IPS-18a (cell line): ENCODE measurements around the gene CD55.

Experiments used
- H3K27ac ChIP-seq: one replicate; pipeline ENCODE4 v1.5.1; 2013; ENCODE audit warnings: low read length
- H3K27me3 ChIP-seq: one replicate; pipeline ENCODE4 v1.6.1; 2013; ENCODE audit warnings: mild to moderate bottlenecking, low read length; ENCODE audit not compliant: control insufficient read depth, insufficient read depth
- H3K36me3 ChIP-seq: one replicate; pipeline ENCODE4 v1.6.1; 2013; ENCODE audit warnings: low read depth, low read length; ENCODE audit not compliant: control insufficient read depth
- H3K4me1 ChIP-seq: one replicate; pipeline ENCODE4 v1.6.1; 2013; ENCODE audit warnings: low read depth, low read length; ENCODE audit not compliant: control insufficient read depth
- H3K4me3 ChIP-seq: one replicate; pipeline ENCODE4 v1.5.1; 2013; ENCODE audit warnings: low read length
- H3K9ac ChIP-seq: one replicate; pipeline ENCODE4 v1.6.1; 2013; ENCODE audit warnings: mild to moderate bottlenecking, low read length, moderate library complexity
- H3K9me3 ChIP-seq: one replicate; pipeline ENCODE4 v1.6.1; 2013; ENCODE audit warnings: low read depth, low read length; ENCODE audit not compliant: control insufficient read depth

Gene CD55

GRCh38 chr1:207288315-207288714 lies 33.2 kb upstream of the CD55 start:
- Histone ChIP-seq H3K27ac (peak overlapping the region; percentile 28), H3K9ac (no peak overlapping the region), H3K4me3 (no peak overlapping the region), H3K27me3 (no peaks in the 10 kb centered on the region), H3K9me3 (no peaks in the 10 kb centered on the region), H3K36me3 (no peaks in the 10 kb centered on the region), H3K4me1 (peaks cover 20% of the 10 kb centered on the region)

DNA sequence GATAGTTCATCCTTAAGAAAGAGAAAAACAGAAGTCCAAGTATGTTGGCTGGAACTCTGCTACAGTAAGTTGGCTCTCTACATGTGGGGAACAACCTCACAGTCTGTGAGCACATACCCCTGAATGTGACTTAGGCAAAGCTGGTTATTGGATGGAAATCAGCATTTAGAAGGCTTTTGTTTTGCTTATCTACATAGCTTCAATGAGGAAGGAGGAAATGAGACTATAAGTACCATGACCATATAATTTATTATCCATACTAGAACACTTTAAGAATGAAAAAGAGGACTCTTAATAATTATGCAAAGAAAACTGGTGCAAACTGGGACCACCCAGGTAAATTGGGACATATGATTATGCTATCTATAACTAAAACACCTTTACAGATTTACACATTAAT lies 31.7 kb upstream of the CD55 start:
- Histone ChIP-seq H3K9me3 (no peaks in the 10 kb centered on the region), H3K27ac (no peak overlapping the region), H3K27me3 (no peaks in the 10 kb centered on the region), H3K36me3 (no peaks in the 10 kb centered on the region), H3K4me1 (peaks cover 20% of the 10 kb centered on the region), H3K4me3 (no peak overlapping the region), H3K9ac (no peak overlapping the region)

DNA sequence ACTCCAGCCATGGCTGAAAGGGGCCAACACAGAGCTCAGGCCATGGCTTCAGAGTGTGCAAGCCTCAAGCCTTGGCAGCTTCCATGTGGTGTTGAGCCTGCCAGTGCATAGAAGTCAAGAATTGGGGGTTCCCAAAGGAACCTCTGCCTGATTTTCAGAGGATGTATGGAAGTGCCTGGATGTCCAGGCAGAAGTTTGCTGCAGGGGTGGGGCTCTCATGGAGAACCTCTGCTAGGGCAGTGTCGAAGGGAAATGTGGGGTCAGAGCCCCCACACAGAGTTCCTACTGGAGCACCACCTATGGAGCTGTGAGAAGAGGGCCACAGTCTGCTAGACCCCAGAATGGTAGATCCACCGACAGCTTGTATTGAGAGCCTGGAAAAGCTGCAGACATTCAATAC lies 29.8 kb upstream of the CD55 start:
- Histone ChIP-seq H3K4me3 (no peak overlapping the region), H3K9me3 (no peaks in the 10 kb centered on the region), H3K27ac (no peak overlapping the region), H3K36me3 (no peaks in the 10 kb centered on the region), H3K9ac (no peak overlapping the region), H3K27me3 (no peaks in the 10 kb centered on the region), H3K4me1 (peaks cover 15% of the 10 kb centered on the region)

GRCh38 chr1:207298186-207298585 lies 23.3 kb upstream of the CD55 start:
- H3K27ac ChIP-seq: no peak overlapping the region
- no peak overlapping the region for H3K4me3 ChIP-seq
- no peak overlapping the region for H3K9ac ChIP-seq
- no peaks in the 10 kb centered on the region for H3K9me3 ChIP-seq
- no peaks in the 10 kb centered on the region for H3K27me3 ChIP-seq
- H3K4me1 ChIP-seq: peaks cover 8% of the 10 kb centered on the region
- no peaks in the 10 kb centered on the region for H3K36me3 ChIP-seq

DNA sequence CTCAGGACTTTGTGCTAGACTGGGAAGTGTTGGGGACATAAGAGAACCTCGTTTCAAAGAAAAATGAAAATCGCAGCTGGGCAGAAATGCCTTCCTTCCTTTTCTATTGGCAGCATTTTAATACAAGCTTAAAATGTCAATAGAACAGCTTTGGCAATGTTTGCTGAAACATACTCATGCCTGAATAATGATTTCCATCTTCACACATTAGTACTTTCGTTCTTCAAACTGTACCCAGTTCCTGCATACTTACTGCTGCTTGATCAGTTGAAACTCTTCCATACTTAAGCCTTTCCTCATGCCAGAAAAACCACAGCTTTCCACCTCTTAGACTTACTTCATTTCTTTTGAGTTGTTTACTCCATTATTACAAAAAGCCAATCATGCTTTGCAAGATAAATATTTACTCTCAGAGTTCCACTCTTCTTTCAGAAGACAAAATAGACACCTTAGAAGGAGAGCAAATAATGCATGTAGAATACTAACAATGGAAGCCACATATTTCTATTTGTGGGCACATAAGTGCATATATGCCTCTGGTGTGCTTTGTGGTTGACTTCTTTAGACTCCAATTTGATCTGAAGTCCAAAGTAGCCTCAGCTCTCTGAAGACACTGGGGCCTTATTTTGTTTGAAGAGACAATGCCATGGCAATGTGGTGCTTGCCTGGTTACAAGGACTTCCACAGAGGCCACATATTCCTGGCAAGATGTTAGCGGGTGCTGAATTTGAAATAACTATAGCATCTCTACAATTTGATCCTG lies 22.7 kb upstream of the CD55 start:
- peaks cover 8% of the 10 kb centered on the region for H3K4me1 ChIP-seq
- no peaks in the 10 kb centered on the region for H3K27me3 ChIP-seq
- H3K9ac ChIP-seq: no peak overlapping the region
- no peak overlapping the region for H3K27ac ChIP-seq
- no peaks in the 10 kb centered on the region for H3K36me3 ChIP-seq
- H3K4me3 ChIP-seq: no peak overlapping the region
- no peaks in the 10 kb centered on the region for H3K9me3 ChIP-seq

DNA sequence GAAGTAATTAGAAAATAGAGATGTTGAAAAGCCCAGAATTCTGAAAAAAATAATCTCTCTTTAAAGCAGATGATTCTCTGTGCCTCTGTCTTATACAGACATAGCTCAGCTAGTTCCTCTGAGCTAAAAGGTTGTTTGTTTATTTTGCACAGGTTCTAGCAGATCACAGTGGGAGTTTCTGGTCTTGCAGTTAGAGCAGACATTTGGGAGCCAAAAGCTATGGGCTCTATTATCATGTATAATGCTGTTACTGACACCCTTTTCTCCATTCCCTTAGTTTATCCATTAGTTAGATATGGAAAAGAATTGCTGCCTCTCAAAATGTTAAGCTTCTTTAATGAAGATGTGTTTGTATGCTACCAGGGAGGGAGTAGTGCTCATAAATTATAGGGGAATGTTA lies 20.5 kb upstream of the CD55 start:
- no peak overlapping the region for H3K4me3 ChIP-seq
- no peaks in the 10 kb centered on the region for H3K27me3 ChIP-seq
- no peak overlapping the region for H3K27ac ChIP-seq
- peaks cover 11% of the 10 kb centered on the region for H3K4me1 ChIP-seq
- H3K9me3 ChIP-seq: no peaks in the 10 kb centered on the region
- no peaks in the 10 kb centered on the region for H3K36me3 ChIP-seq
- H3K9ac ChIP-seq: no peak overlapping the region

DNA sequence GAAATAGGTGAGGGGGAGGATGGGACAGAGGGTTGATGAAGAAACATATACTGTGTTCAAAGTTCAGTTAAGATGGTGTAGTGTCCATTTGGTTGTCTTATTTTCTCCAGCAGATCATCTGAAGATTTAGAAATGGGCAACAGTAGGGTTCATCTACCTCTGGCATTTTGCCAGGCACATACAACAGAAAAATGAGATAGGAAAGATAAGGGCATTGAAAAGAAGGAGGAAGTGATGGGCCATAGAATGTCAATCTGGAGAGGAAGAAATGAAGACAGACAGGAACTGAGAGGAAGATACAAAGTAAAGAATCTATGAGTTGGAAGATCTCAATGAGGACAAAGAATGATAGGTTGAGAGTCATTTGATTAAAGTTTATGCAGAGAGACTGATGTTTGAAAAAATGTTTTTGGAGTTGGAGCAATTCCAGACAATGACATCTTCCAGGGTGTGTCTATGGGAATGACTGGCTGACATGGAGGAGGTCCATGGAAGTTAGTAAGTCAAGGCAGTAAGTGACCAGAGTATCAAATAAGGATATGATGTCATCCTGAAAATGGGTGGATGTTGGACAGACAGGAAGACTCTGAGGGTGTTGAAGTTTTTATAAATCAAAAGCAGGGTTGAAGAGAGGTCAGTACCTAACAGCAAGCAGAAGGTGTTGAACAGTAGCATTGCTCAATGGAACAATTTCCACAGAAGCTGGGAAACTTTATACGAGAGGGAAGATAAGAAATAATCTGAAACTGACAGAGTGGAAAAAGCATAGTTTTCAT lies 18.7 kb upstream of the CD55 start:
- Histone ChIP-seq H3K4me3 (no peak overlapping the region), H3K9ac (no peak overlapping the region), H3K36me3 (no peaks in the 10 kb centered on the region), H3K9me3 (no peaks in the 10 kb centered on the region), H3K27me3 (no peaks in the 10 kb centered on the region), H3K27ac (no peak overlapping the region), H3K4me1 (peaks cover 16% of the 10 kb centered on the region)

- H3K27me3 ChIP-seq: no peaks in the 10 kb centered on the region
- H3K9ac ChIP-seq: no peak overlapping the region
- no peak overlapping the region for H3K27ac ChIP-seq
- no peak overlapping the region for H3K4me3 ChIP-seq
- peaks cover 16% of the 10 kb centered on the region for H3K4me1 ChIP-seq
- no peaks in the 10 kb centered on the region for H3K36me3 ChIP-seq
- H3K9me3 ChIP-seq: no peaks in the 10 kb centered on the region
Measured at GRCh38 chr1:207304710-207305488, 16.6 kb upstream of the CD55 start.

- Histone ChIP-seq H3K27ac (no peak overlapping the region), H3K36me3 (no peaks in the 10 kb centered on the region), H3K27me3 (no peaks in the 10 kb centered on the region), H3K9me3 (no peaks in the 10 kb centered on the region), H3K4me1 (peaks cover 14% of the 10 kb centered on the region), H3K9ac (no peak overlapping the region), H3K4me3 (no peak overlapping the region)
Measured at GRCh38 chr1:207305489-207305873, 16.0 kb upstream of the CD55 start.

GRCh38 chr1:207306023-207306422 lies 15.5 kb upstream of the CD55 start:
- Histone ChIP-seq H3K27ac (no peak overlapping the region), H3K9me3 (no peaks in the 10 kb centered on the region), H3K9ac (no peak overlapping the region), H3K4me1 (peaks cover 8% of the 10 kb centered on the region), H3K4me3 (no peak overlapping the region), H3K36me3 (no peaks in the 10 kb centered on the region), H3K27me3 (no peaks in the 10 kb centered on the region)

- no peak overlapping the region for H3K27ac ChIP-seq
- H3K36me3 ChIP-seq: no peaks in the 10 kb centered on the region
- H3K9ac ChIP-seq: no peak overlapping the region
- peaks cover 8% of the 10 kb centered on the region for H3K4me1 ChIP-seq
- no peak overlapping the region for H3K4me3 ChIP-seq
- no peaks in the 10 kb centered on the region for H3K27me3 ChIP-seq
- H3K9me3 ChIP-seq: no peaks in the 10 kb centered on the region
Measured at GRCh38 chr1:207306603-207307002, 14.9 kb upstream of the CD55 start.
